A549 (cell line): ENCODE measurements around the gene PIK3R1. TPM values are rescaled to one million over a fixed set of nuclear protein-coding genes. Genes with fewer than 3 reads are reported as not detected.

Experiments used
- ATAC-seq, 2 experiments: fragments of 200-7000 bp in 1 of 2; fragments of >200 bp in 1 of 2; cut with Nextera tagmentation in 1 of 2; cut with Tn5 transposase in 1 of 2; 3 replicates each; pipeline versions ENCODE4 v1.8.0 to v1.9.1; 2018 to 2020; ENCODE audit warnings: mild to moderate bottlenecking in 1 of 2, moderate library complexity in 1 of 2
- CTCF ChIA-PET: fragments of 300-600 bp; sonication (Branson Sonifier 250); formaldehyde crosslinking; extraction: SDS; loops from one replicate; lab custom pipeline; 2021; ENCODE audit warnings: antibody characterized with exemption, inconsistent platforms; lab: Yijun Ruan, JAX
- POLR2A ChIA-PET: fragments of 350-600 bp; formaldehyde crosslinking; extraction: SDS; loops from one replicate; lab custom pipeline; 2021; ENCODE audit warnings: antibody characterized with exemption, inconsistent platforms; lab: Yijun Ruan, JAX
- DNase-seq, 2 experiments: peaks; one replicate each; pipeline versions ENCODE4 v3.0.0 to v3.0.0-alpha.2; 2011 to 2016; ENCODE audit warnings: low read depth in 1 of 2, low spot score in 1 of 2
- FAIRE-seq: peaks from 2 replicates; lab custom pipeline; 2011; peaks lifted over from hg19 to GRCh38; lab: Jason Lieb, UNC
- H3K27ac ChIP-seq, 2 experiments: fragments of >200 bp; sonication (Bioruptor Twin); formaldehyde crosslinking; 3 replicates each; pipeline ENCODE4 v1.5.1; 2016 to 2017
- H3K4me1 ChIP-seq: fragments of >200 bp; sonication (Bioruptor Twin); formaldehyde crosslinking; 3 replicates; pipeline ENCODE4 v1.6.1; 2016
- H3K4me2 ChIP-seq: fragments of >200 bp; sonication (Bioruptor Twin); formaldehyde crosslinking; 3 replicates; pipeline ENCODE4 v1.6.1; 2016
- H3K4me3 ChIP-seq: fragments of >200 bp; sonication (Bioruptor Twin); formaldehyde crosslinking; 3 replicates; pipeline ENCODE4 v1.5.1; 2016
- H3K9me3 ChIP-seq: fragments of >200 bp; sonication (Bioruptor Twin); formaldehyde crosslinking; 3 replicates; pipeline ENCODE4 v1.6.1; 2016
- BCL3 ChIP-seq: fragments of >200 bp; sonication (Bioruptor Twin); formaldehyde crosslinking; IDR thresholded peaks from 3 replicates; pipeline ENCODE4 v1.6.1; 2016
- BHLHE40 ChIP-seq: IDR thresholded peaks from 2 replicates; pipeline ENCODE4 v1.6.1; 2012; ENCODE audit warnings: low read depth, low read length, inconsistent platforms
- CBX2 ChIP-seq: fragments of 200-600 bp; sonication (generic); IDR thresholded peaks from 2 replicates; pipeline ENCODE4 v1.6.1; 2016; ENCODE audit warnings: low read depth, mild to moderate bottlenecking, borderline replicate concordance
- CBX8 ChIP-seq: fragments of 200-600 bp; sonication (generic); IDR thresholded peaks from 2 replicates; pipeline ENCODE4 v1.6.1; 2016
- CTCF ChIP-seq: fragments of >200 bp; sonication (Bioruptor Twin); formaldehyde crosslinking; IDR thresholded peaks from 3 replicates; pipeline ENCODE4 v1.5.1; 2016
- E2F6 ChIP-seq: IDR thresholded peaks from 2 replicates; pipeline ENCODE4 v1.6.1; 2012; ENCODE audit warnings: low read depth, borderline replicate concordance
- EP300 ChIP-seq, 2 experiments: fragments of >200 bp; sonication (Bioruptor Twin); formaldehyde crosslinking; IDR thresholded peaks; 2 replicates in 1 of 2; 3 replicates in 1 of 2; pipeline ENCODE4 v1.6.1; 2016 to 2017
- FOSL2 ChIP-seq, 2 experiments: fragments of 450-650 bp in 1 of 2; fragments of >200 bp in 1 of 2; sonication (Bioruptor Twin) in 1 of 2; formaldehyde crosslinking; IDR thresholded peaks; 2 replicates each; pipeline versions ENCODE4 v1.5.0 to v1.6.1; 2016 to 2020; ENCODE audit warnings: mild to moderate bottlenecking in 1 of 2, moderate library complexity in 1 of 2
- HOXA7 ChIP-seq: fragments of 250-450 bp; sonication (Bioruptor Pico); IDR thresholded peaks from 2 replicates; pipeline ENCODE4 v1.5.0; 2020; ENCODE audit warnings: mild to moderate bottlenecking, moderate library complexity
- HOXB5 ChIP-seq: fragments of 250-450 bp; sonication (Bioruptor Pico); IDR thresholded peaks from 2 replicates; pipeline ENCODE4 v1.5.0; 2020; ENCODE audit warnings: mild to moderate bottlenecking, moderate library complexity
- KDM1A ChIP-seq: fragments of 200-600 bp; sonication (generic); IDR thresholded peaks from 2 replicates; pipeline ENCODE4 v1.6.1; 2016; ENCODE audit warnings: low read depth, mild to moderate bottlenecking
- MAX ChIP-seq: IDR thresholded peaks from 2 replicates; pipeline ENCODE4 v1.6.1; 2012
- MAZ ChIP-seq: fragments of 150-350 bp; IDR thresholded peaks from 2 replicates; pipeline ENCODE4 v1.6.1; 2014; ENCODE audit warnings: antibody characterized with exemption, low read depth, low read length, borderline replicate concordance
- NR3C1 ChIP-seq: fragments of >200 bp; sonication (Bioruptor Twin); formaldehyde crosslinking; IDR thresholded peaks from 3 replicates; pipeline ENCODE4 v1.6.1; 2017
- PHF8 ChIP-seq: fragments of 200-600 bp; sonication (generic); IDR thresholded peaks from 2 replicates; pipeline ENCODE4 v1.6.1; 2016; ENCODE audit warnings: low read depth, mild to moderate bottlenecking, antibody characterized with exemption, moderate library complexity, borderline replicate concordance
- RAD21 ChIP-seq, 2 experiments: fragments of >200 bp in 1 of 2; sonication (Bioruptor Twin) in 1 of 2; formaldehyde crosslinking in 1 of 2; IDR thresholded peaks in 1 of 2; conservative IDR thresholded peaks in 1 of 2; 2 replicates in 1 of 2; 3 replicates in 1 of 2; pipeline ENCODE4 v1.6.1; 2012 to 2018; ENCODE audit warnings: inconsistent platforms in 1 of 2
- RARB ChIP-seq: fragments of 250-450 bp; sonication (Bioruptor Pico); IDR thresholded peaks from 2 replicates; pipeline ENCODE4 v1.8.0; 2021; ENCODE audit warnings: mild to moderate bottlenecking, moderate library complexity
- RCOR1 ChIP-seq: fragments of 150-350 bp; IDR thresholded peaks from 2 replicates; pipeline ENCODE4 v1.6.1; 2014; ENCODE audit warnings: antibody characterized with exemption, low read length, low read depth
- RFX5 ChIP-seq: fragments of 450-650 bp; IDR thresholded peaks from 2 replicates; pipeline ENCODE4 v1.7.1; 2014; ENCODE audit warnings: antibody characterized with exemption, mild to moderate bottlenecking, moderate library complexity
- RNF2 ChIP-seq: fragments of 200-600 bp; sonication (generic); IDR thresholded peaks from 2 replicates; pipeline ENCODE4 v1.6.1; 2016; ENCODE audit warnings: low read depth, mild to moderate bottlenecking, antibody characterized with exemption, moderate library complexity, borderline replicate concordance
- SREBF2 ChIP-seq: fragments of 450-650 bp; IDR thresholded peaks from 2 replicates; pipeline ENCODE4 v1.6.1; 2014; ENCODE audit warnings: mild to moderate bottlenecking, moderate library complexity
- ZC3H11A ChIP-seq: fragments of 450-650 bp; IDR thresholded peaks from 2 replicates; pipeline ENCODE4 v1.6.1; 2014; ENCODE audit warnings: antibody characterized with exemption, mild to moderate bottlenecking
- ZFP36 ChIP-seq: fragments of 450-650 bp; IDR thresholded peaks from 2 replicates; pipeline ENCODE4 v1.6.1; 2014; ENCODE audit warnings: borderline replicate concordance; ENCODE audit not compliant: partially characterized antibody
- WGBS: methylation state at CpG from one replicate; pipeline ENCODE4 v1.1.6; 2017; ENCODE audit errors: missing lambda C conversion rate; 5-methylcytosine and 5-hydroxymethylcytosine counted together
- polyA plus RNA-seq, 4 experiments: library from polyadenylated mRNA; depleted of rRNA in 3 of 4; stranded (reverse); fragments of >200 nt; fragmentation: RNase III in 1 of 4; extraction: RNeasy Plus Mini Kit Qiagen cat#74134 plus additional on column Dnase treatment in 1 of 4; gene quantifications; 2 replicates in 3 of 4; 3 replicates in 1 of 4; pipeline ENCODE4 v1.2.3, GENCODE V29; 2011 to 2017

PIK3R1 gene
- polyA plus RNA-seq, 2 of the 4 experiments (the other 2 are of a cell fraction) = 5.5 to 5.7 TPM

DNA sequence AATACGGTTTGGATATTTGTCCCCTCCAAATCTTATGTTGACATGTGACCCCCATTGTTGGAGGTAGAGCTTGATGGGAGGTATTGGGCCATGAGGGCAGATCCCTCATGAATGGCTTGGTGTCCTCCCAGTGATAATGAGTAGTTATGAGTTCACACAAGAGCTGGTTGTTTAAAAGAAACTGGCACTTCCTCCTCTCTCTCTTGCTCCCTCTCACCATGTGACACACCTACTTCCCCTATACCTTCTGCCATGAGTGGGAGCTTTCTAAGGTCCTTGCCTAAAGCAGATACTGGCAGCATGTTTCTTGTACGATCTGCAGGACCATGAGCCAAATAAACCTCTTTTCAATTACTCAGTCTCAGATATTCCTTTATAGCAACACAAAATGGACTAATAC, 132.0 kb downstream of the PIK3R1 start:
- ATAC-seq = no peak
- TF ChIP-seq CBX2 = no peak
- no peak for TF ChIP-seq RARB (CRISPR knock-in tag)
- TF ChIP-seq BHLHE40 = no peak
- no peak for TF ChIP-seq ZC3H11A
- TF ChIP-seq RNF2 = no peak
- no peak for TF ChIP-seq MAZ
- no peak for TF ChIP-seq MAX
- TF ChIP-seq SREBF2 = no peak
- TF ChIP-seq ZFP36 = no peak

DNA sequence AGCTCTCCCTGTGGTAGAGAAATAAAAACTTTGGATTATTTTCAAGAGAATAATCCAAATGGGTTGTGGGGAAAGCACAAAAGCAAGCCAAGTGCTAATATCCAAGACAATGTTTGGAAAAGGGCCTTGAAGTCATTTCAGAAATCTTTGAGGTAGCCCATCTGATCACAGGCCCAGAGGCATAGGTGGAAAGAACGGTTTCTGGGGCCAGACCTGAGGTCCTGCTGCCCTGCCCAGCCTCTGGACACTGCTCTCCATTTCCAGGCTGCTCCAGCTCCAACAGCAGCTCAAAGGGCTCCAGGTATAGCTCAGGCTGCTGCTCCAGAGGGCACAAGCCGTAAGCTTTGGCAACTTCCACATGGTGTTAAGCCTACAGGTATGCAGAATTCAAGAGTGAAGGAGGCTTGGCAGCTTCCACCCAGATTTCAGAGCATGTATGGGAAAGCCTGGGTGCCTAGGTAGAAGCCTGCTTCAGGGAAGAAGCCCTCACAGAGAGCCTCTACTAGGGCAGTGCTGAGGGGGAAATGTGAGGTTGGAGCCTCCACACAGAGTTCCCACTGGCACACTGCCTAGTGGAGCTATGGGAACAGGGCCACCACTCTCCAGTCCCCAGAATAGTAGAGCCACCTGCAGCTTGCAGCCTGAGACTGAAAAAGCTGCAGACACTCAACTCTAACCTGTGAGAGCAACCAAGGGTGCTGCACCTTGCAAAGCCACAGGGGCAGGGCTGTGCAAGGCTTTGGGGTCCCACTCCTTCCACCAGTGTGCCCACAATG, 133.1 kb downstream of the PIK3R1 start:
- FAIRE-seq (no peak), ATAC-seq (no peak), DNase-seq (no peak)
- Histone ChIP-seq H3K4me3 (no peak overlapping the region), H3K4me2 (no peak overlapping the region), H3K4me1 (peaks cover 15% of the 10 kb centered on the region), H3K27ac (no peak overlapping the region), H3K9me3 (no peaks in the 10 kb centered on the region)
- ChIA-PET CTCF (no interaction called here), POLR2A (no interaction called here)
- 31% methylated on average over 1 of the region's 2 CpGs for WGBS
- no peak for TF ChIP-seq FOSL2 (IDR thresholded peaks at IDR 0.05)
- TF ChIP-seq FOSL2 (CRISPR knock-in tag; IDR thresholded peaks at IDR 0.05) = no peak
- TF ChIP-seq HOXA7 (CRISPR knock-in tag) = no peak
- TF ChIP-seq CBX2 = no peak
- no peak for TF ChIP-seq MAX
- no peak for TF ChIP-seq E2F6
- no peak for TF ChIP-seq CBX8
- TF ChIP-seq NR3C1 = no peak
- TF ChIP-seq BCL3 = no peak
- TF ChIP-seq SREBF2 = no peak
- no peak for TF ChIP-seq EP300 (IDR thresholded peaks at IDR 0.05)
- no peak for TF ChIP-seq RCOR1
- TF ChIP-seq KDM1A = no peak
- TF ChIP-seq RAD21 (conservative IDR thresholded peaks at IDR 0.05 in 1 of 2, IDR thresholded peaks at IDR 0.05 in 1 of 2) = no peak
- no peak for TF ChIP-seq CTCF
- no peak for TF ChIP-seq PHF8
- no peak for TF ChIP-seq MAZ
- TF ChIP-seq RFX5 = no peak
- TF ChIP-seq HOXB5 (CRISPR knock-in tag) = no peak

More for the DNA sequence above, 132.0 kb downstream of the PIK3R1 start:
- H3K27ac ChIP-seq = no peak overlapping the region
- no peak for FAIRE-seq
- WGBS = 53% methylated on average over 2 of the region's 2 CpGs
- DNase-seq = no peak
- H3K4me1 ChIP-seq = peaks cover 22% of the 10 kb centered on the region
- H3K9me3 ChIP-seq = no peaks in the 10 kb centered on the region
- no peak overlapping the region for H3K4me3 ChIP-seq
- POLR2A ChIA-PET = no interaction called here
- CTCF ChIA-PET = no interaction called here
- H3K4me2 ChIP-seq = no peak overlapping the region
